Stimulated activated CD4-positive, alpha-beta T cell treated with anti-CD3 and anti-CD28 coated beads, Interleukin-1b, Interleukin-23, amount 100 ng/mL, for 24 hours (primary cell): ENCODE data around the gene DNAJB8.

Experiments
- DNase-seq, 4 experiments: peaks; one replicate each; pipeline ENCODE4 v3.0.0-alpha.2; 2020; ENCODE audit warnings: low read depth in 4 of 4, low spot score in 1 of 4

Gene DNAJB8

DNA sequence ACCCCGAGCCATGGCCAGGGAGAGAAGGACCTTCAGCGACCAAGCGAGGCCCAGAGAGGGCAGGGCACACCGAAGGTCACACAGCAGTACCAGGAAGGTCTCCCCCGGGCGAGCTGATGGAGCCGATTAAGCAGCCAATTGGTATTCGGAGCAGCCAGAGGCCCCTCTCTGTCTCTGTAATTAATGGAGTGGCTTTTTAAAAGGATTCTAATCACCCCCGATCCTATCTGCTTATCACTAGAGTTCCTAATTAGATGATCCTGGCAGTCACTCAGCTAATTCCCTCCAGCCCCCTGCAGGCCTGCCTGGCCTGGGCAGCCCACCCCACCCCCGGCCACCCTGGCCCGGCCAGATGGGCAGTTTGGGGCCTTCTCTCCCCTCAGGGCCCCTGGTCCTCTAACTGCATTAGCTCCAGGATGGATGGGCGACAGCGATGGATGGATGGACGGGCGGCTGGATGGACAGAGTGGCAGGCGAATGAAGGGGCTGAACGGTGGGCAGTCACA lies 1.6 kb upstream of the DNAJB8 start:
- no peak for DNase-seq

DNA sequence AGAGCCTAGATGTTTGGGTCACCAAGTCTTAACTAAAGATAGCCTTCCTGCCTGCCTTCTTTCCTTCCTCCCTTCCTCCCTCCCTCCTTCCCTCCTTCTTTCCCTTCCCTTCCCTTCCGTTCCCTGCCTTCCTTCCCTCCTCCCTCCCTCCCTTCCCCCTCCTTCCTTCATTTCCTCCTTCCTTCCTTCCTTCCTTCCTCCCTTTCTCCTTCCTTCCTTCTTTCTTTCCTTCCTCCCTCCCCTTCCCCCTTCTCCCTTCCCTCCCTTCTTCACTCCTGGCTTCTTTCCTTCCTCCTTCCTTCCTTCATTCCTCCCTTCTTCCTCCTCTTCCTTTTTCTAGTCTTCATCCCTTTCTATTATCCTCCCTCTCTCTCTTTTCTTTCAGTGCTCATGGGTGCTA lies 2.0 kb downstream of the DNAJB8 start:
- no peak for DNase-seq

DNA sequence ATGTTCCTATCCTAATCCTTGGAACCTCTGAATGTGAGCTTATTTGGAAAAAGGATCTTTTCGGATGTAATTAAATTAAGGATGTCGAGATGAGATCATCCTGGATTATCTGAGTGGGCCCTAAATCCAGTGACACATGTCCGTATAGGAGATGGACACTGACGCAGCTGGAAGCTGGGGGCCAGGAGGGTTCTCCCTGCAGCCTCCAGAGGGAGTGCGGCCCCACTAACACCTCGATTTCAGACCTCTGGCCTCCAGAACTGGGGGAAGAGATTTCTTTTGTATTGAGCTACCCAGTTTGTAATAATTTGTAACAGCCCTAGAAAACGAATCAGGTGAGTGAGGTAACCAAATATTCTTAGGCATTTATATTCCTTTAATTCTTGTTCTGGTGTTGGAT lies 2.5 kb downstream of the DNAJB8 start:
- no peak for DNase-seq

DNA sequence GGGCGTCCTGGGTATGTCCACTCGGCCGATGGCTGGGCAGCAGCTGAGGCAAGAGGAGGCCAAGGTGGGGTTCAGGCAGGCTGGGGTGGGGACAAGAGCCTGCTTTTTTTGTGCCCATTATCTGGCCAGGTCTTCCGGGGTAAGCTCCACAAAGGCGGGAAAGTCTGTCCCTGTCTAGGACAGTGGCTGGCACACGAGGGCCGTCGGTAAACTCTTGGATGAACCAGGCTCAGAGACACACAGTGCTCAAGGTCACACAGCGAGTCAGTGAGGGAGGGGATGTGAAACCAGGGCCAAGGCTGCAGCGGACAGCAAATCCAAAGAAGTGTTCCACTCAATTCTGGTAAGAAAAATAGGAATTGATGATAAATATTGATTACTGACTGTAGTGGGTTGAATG lies 2.9 kb downstream of the DNAJB8 start:
- no peak for DNase-seq

DNA sequence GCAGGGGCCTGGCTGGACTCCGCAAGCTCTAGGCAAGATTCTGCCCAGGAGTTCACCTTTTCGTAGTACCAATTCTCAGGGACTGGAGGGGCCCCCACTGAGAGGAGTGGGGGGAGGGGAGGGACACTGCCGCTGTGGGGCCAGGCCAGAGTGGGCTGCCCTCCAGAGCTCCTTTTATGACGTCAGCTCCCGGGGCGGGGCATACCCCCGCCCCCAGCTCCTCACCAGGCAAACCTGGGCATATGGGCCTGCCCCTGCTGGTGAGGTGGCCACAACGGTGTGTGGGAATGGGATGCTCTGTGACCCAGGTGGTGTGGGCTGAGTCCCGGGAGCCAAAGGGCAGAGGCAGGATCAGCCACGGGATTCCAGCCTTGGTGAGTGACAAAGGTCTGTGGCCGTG lies 3.3 kb downstream of the DNAJB8 start:
- no peak for DNase-seq

DNA sequence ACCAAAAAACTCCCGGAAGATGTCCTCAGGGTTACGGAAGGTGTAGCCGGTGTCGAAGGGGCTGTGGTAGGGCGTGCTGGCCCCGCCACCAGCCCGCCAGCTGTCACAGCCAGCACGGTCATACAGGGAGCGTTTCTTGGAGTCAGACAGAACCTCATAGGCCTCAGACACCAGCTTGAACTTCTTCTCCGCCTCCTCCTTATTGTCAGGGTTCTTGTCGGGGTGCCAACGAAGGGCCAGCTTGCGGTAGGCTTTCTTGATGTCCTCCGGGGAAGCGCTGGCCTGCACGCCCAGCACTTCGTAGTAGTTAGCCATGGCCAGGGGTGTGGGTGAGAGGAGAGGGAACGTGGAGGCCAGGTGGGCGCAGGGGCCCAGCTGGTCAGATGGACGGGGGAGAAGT lies 3.8 kb downstream of the DNAJB8 start:
- no peak for DNase-seq

DNA sequence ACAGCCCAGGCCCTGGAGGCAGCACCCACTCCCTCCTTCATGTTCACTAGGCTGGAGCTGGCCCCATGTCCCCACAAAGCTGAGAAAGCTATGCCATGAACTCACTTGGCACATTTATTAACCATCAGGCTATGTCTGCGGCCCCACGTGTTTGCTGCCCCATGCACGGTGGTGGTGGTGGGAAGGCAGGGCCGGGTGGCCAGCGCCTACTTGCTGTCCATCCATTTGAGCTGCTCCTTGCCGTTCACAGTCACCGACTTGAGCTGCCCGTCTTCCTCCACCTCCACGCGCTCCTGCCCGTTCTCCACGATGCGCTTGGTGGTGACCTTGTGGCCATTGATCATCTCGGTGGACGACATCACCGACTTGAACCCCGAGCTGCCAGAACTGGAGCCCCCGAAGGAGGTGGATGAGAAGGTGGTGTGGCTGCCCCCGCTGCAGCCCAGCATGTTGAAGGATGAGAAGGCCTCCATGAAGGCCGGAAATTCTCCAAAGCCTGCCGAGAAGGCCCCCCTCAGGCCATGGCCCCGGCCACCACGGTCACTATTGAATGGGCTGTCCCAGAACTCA lies 4.3 kb downstream of the DNAJB8 start:
- DNase-seq: no peak

DNA sequence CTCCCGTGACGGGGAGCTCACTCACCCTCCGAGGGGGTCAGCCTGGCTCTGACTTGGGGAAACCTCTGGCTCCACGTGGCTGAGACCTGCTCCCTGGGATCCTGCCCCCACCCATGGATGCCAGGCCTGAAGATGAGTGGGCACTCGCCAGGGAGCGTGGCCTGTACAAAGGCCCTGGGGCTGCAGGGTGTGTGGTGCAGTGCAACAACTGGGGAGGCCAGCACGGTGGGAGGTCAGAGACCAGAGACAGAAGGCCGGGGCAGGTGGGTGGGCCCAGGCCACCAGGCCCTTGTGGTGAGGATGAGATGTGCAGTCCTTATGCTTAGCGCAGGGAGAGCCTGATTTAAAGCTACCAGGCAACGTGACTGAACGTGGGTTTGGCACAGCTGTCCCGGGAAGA lies 5.0 kb downstream of the DNAJB8 start:
- DNase-seq: no peak

DNA sequence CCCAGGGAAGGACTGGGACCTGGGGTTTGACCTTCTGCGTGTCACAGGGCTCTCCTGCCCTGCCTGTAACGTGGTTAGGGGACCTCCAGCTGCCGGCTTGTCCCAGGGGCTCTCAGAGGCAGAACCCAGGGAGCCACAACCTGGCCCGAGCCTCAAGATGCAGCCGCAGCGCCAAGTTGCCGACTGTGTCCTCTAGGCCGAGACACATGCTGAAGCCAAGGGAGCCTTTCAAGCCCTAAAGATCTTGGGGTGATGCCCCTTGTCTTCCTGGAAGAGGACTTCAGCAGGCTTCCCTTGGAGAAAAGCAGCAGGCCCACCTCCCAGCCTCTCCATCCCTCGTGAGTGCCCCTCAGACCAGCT lies 7.2 kb downstream of the DNAJB8 start:
- no peak for DNase-seq

DNA sequence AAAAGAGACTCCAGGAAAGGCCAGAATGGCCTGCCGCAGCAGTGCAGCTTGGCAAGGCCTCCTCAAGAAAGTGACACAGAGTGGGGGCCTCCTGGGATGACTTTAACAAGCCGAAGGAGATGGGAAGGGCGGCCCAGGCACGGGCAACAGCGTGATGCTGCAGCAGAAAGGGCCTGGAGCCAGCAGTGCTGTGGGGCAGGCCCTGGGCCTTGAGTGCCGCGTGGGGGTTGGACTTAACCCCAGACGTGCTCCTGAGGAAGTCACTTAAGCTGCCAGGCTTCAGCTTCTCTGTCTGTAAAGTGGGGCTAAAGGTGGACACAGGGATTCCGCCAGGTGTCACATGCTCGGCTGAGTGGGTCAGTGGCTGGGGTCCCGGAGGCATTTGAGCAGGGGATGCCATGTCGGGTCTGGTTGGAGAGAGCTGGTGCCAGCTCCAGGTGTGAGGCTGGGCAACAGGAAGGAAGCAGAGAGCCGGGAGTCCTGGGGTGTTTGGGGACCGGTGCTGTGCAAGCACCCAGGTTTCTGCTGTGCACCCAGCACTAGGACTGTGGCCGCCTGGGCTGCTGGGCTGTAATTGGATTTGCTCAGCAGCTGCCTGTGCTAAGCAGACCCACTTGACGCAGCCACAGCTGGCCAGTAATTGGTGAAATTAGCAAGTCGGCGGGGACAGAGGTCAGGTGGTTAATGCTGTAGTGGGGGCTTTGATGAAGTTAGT lies 7.8 kb downstream of the DNAJB8 start:
- DNase-seq: no peak

DNA sequence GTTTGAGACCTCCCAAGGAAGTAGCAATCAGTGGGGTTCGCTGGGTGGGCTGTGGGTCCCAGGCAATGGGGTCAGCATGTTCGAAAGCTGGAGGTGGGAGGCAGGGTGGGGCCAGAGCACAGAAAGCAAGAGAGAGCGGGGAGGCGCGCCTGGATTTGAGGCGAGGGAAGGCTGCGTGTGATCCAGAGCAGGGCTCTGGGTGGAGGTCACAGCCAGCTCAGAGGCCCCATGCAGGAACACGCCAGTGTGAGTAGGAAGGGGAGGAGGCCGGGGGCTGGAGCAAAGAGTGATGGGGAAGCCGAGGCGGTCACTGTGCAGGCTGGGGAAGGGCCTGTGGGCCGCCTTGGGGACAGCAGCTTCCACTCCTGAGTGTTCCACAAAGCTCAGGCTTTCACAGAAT lies 8.8 kb downstream of the DNAJB8 start:
- DNase-seq: no peak

DNA sequence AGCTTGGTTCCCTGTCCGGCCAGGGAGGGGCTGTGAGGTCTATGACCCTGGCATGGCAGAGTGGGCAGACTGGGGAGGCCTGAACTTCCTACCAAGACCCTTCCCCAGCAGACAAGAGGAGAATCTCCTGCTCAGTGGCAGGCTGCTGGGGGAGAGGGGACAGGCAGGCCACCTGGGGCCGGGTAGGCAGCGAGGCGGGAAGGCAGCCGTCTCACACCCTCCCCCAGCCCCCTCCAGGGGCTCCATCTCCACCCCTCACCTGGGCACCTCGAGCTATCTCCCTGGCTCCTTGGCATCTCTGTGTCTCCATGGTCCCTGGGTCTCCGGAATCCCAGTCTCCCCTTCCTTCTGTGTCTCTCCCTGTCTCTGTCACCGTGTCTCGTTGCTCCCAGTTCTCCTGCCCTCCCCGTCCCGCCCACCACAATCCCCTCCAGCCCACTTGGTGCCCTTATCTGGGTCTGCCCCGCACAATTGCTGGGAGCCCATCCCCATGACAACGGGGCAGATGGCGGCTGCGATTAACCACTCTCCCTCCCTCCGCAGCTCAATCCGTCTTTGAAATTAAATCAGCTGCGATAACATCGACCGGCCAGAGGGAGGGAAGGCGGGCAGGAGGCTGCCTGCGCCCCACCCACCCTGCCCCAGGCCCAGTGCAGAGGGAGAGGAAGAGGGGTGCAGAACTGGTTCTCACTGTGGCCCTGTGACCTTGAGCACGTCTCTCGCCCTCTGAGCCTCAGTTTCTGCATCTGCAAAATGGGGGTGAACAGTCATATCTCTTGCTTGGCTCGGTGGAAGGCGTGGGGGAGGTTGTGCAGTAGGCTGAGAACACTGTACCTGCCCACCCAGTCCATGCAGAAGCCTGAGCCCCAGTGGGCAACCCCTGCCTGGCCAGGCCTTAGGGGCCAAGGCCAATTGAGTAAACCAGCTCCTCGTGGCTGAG lies 9.6 kb downstream of the DNAJB8 start:
- no peak for DNase-seq

DNA sequence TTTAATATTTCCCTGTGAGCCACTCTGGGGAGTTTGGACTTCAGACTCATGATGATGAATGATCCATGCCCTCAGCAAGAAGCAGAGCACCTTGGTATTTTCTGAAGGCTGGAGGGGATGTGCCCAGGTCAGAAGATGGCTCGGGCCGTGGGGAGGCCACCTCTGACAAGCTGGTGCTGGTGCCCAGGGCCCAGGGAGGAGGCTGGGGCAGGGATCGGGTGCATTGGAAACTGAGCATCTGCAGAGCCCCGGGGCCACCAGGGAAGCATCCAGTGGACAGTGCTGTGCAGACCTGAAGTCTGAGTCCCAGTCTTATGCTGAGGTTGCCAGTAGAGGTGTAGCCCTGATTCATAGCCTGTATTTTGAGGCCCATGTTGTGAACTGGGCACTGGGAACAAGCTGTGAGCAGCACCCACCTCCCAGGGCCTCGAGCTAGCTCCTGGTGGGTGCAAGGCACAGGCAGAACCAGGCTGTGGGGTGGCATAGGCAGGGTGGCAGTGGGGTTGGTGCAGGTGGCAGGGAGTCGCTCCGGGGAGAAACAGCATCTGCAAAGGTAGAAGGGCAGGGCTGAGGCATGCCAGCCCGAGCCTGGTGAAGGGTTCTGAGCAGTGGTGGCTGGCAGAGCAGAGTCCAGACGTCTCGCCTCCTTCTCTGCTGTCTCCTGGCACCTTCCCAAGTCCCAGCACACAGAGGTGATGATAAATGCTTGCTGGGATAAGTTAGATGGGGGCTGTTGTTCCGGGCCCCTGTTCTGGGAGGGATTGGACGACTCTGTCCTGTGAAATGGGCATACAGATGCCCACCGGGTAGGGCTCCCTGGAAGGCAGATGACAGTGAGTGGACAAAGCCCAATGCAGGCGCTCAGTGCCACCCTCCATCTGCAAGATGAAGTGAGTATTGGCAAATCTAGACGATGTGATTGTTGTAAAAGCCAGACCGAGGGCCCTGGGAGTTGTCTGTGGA lies 10.6 kb downstream of the DNAJB8 start:
- DNase-seq: no peak

DNA sequence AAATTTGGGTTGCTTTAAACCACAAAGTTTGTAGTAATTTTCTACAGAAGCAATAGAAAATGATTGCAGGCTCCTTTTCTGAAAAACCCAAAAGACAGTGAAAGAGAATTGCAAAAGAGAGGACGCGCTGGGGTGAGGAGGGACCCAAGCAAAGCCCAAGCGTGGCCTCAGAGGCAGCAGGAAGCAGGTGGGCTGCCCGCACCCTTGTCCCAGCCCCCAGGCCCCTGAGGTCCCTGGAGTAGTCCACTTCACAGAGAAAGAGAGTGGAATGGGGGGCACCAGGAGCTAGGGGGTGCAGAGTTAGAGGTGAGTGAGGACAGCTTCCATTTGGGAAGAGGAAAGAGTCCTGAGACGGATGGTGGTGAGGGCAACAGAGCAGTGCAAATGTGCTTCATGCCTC lies 11.6 kb downstream of the DNAJB8 start:
- DNase-seq: no peak

DNA sequence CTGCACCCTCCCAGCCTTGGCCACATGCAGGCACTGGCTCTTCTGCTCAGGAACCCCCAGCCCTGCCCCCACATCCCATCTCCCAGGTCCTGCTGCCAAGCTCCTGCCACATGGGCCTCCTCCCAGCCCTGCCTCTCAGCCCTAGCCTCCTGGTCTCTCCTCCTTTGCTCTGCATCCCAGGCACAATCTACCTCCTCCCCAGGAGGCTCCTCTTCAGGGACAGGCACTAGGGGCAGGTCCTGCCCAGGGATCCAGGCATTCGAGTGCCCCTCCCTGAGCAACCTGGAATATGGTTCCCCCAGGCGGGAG lies 12.4 kb downstream of the DNAJB8 start:
- no peak for DNase-seq

DNA sequence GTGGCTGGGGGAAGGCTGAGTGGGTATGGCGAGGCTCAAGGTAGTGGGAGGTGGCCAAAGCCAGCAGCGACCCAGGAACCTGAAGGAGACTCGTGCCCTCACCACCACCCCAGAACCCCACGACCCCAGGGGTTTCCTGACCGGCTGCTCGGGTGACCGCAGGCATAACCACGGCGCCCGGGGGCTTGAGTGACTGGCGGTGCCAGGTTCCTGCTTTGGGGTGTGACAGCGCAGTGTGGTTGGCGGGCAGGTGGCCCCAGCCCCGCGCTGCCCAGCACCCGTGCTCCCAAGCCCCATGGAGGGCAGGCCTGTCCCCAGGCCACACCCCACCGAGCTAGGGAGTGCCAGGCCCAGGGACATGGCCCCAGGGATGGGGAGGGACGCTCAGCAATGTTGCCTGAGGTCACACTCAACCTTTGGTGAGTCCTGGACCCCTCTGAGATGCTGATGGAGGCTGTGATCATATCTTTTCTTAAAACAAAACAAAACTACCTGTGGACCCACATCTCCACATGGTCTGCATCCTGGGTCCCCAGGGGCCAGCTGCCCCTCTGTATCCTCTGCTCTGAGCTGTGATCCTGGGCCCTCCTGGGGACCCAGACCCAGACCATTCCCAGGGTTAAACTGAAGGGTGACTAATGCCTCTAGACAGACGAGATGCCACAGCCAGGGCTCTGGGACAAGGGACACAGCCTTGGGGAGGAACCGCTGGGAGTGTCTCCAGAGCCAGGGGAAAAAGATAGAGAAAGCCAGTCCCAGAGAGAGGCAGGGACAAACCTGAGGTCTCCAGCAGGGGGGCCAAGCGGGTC lies 13.0 kb downstream of the DNAJB8 start:
- DNase-seq: no peak

DNA sequence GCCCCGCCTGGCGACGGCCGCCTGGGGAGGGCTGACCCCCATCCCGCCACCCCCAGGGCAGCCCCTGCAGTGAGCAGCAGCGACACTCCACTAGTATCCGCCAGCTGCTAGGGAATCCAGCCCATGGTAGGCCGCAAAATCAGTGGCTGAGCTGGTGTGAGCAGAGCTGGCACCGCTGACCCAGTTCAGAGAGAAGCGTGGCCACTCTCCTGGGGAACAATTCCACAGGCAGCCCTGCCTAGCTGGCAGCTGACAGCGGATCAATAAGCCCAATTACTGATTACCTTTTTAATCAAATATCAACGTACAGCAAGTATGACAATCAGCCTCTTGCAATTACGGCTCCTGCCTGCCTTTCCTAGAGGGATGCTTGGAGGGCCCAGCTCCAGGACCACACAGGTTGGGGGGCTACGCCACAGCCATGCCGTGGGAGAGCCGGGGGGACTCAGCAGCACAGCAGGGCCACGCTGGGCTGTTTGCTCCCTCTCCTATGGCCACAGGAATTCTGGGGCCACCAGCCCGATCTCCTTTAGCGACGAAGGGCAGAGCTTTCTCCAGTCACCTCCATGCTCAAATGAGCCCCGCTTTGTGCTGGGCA lies 13.9 kb downstream of the DNAJB8 start:
- DNase-seq: no peak

DNA sequence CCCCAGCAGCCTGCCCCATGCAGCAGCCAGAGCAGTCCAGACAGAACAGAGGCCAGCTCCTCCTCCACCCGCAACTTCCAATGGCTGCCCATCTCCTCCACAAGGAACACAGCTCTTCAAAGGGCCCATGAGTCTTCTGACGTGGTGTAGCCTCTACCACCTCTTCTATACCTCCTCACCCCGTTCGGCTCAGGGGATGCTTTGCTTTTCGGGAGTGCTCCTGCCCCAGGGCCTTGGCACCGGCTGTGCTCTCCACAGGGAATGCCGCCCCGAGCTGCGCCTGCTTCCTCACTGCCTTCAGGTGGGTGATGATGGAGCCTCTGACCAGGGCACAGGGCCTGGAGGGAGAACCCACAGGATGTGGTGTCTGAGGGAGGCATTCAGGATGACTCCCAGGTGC lies 14.6 kb downstream of the DNAJB8 start:
- no peak for DNase-seq

DNA sequence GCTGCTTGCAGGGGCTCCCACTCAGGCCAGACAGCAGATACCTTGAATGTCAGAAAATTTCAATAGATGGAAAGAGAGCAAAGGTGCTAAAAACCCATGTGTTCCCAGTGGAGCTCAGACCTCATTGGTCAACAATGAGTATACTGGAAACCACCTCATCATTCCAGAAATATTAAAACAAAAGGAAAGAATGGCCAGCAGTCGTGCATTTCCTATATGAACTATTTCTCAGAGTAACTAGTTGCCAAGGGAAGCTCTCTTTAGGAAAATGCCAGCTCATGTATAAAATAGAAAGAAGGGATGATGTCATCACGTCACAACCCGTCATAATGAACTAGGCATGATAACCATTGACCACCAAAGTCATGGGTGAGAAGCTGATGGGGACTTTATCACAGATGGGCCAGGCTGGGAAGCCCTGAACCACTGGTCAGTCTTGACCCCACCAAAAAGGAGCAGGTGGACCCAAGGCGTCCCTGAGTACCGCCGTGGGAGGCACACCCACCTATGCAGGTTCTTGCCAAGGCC lies 17.5 kb downstream of the DNAJB8 start:
- DNase-seq: no peak

DNA sequence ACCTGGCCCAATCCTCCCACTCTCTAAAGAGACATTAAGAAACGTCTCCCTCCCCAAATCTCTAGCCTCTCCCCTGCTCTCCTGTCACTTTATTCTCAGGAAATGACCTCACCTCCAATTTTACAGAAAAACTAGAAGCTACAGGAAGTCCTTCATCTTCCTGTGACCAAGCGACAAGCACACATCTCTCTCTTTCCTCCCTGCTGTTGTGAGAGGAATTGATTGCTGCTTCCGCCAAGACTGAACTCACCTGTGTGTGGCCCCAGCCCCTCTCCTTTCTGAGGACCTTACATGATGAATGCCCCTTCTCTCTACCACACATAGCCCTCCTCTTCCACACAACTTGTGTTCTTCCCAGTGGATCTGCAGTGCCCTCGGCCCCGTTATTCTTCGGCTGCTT lies 18.2 kb downstream of the DNAJB8 start:
- DNase-seq: no peak
